Coronary artery (tissue), 2 donors: ENCODE measurements around the gene CFTR.
"Not testable (repeated sequence)": the region's sequence is repeated elsewhere in the genome, so short reads cannot be mapped to it uniquely, and the experiment has no call there.

ENCODE experiments used
- DNase-seq: peaks from one replicate; pipeline ENCODE4 v3.0.0-alpha.2; 2017; ENCODE audit warnings: low spot score
- H3K27ac ChIP-seq, 2 donors: fragments of 200-600 bp; sonication (generic); one replicate each; pipeline ENCODE4 v1.5.1; 2016 to 2019
- H3K4me3 ChIP-seq: fragments of 200-600 bp; sonication (generic); 2 replicates; pipeline ENCODE4 v1.5.1; 2016; ENCODE audit warnings: mild to moderate bottlenecking, moderate library complexity
- TF ChIP-seq, protein P1 (sequence below): fragments of 200-600 bp; sonication (generic); IDR thresholded peaks from one replicate; pipeline ENCODE4 v1.5.1; 2019; ENCODE audit warnings: antibody characterized with exemption

Gene CFTR

DNA sequence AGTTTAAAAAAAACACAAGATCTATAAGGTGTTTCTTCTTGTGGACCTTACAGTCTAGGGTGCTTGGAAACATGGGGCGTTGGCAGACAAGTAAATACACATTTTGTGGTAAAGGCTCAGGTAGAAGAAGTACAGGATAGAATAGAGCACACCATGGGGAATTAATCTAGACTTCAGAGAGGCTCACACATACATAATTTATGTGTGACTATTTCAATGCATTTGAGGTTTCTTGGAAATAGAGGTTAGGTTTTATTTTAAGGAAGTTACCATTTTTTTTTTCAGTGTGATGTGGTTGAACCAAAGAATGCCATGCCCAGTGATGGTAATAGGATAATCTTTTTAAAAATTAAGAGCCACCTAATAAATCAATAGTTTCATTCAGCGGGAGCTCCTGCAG is 12.8 kb downstream of the CFTR start:
- TF ChIP-seq, protein P1, sequence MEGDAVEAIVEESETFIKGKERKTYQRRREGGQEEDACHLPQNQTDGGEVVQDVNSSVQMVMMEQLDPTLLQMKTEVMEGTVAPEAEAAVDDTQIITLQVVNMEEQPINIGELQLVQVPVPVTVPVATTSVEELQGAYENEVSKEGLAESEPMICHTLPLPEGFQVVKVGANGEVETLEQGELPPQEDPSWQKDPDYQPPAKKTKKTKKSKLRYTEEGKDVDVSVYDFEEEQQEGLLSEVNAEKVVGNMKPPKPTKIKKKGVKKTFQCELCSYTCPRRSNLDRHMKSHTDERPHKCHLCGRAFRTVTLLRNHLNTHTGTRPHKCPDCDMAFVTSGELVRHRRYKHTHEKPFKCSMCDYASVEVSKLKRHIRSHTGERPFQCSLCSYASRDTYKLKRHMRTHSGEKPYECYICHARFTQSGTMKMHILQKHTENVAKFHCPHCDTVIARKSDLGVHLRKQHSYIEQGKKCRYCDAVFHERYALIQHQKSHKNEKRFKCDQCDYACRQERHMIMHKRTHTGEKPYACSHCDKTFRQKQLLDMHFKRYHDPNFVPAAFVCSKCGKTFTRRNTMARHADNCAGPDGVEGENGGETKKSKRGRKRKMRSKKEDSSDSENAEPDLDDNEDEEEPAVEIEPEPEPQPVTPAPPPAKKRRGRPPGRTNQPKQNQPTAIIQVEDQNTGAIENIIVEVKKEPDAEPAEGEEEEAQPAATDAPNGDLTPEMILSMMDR, result no peak
- no peak overlapping the region for H3K4me3 ChIP-seq
- DNase-seq, result no peak
- H3K27ac ChIP-seq, result no peak overlapping the region

DNA sequence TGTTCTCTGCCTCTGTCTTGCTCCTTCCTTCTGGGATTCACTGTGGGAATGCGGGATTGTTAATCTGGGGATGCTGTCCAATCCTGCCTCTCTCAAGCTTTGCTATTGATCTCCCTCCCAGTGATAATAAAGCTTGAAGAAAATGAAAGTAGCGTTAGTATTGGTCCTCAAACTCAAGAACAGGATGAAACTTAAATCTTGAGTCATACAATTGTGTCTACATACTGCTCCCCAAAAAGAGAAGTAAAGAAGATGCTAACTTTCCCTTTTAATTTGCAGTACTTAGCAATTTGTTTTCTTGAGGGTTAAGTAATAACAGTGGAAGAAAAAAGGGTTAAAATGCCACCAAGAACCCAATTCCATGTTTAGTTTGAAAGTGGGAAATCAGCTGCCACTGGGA is 13.6 kb downstream of the CFTR start:
- H3K27ac ChIP-seq, result no peak overlapping the region
- DNase-seq, result no peak
- TF ChIP-seq, protein P1, result no peak
- no peak overlapping the region for H3K4me3 ChIP-seq

DNA sequence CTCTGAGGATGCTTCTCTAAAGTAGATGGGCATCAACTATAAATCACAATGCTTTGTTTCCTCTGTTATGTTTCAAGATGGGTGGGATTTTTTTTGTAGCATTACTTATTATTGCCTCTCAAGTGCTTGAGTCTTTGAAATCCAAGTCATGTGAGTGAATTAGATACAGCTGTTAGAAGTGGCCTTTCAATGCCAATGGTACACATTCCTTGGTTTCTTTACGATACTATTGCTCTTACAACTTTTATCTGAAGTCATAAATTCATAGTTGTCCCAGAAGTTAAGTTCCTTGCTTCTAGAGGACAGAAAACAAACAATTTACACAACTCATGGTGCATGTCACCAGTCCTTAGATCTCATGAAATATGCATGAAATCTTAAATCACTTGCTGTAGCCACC is 15.5 kb downstream of the CFTR start:
- Histone ChIP-seq H3K4me3 (no peak overlapping the region), H3K27ac (no peak overlapping the region)
- TF ChIP-seq, protein P1, result no peak
- no peak for DNase-seq

DNA sequence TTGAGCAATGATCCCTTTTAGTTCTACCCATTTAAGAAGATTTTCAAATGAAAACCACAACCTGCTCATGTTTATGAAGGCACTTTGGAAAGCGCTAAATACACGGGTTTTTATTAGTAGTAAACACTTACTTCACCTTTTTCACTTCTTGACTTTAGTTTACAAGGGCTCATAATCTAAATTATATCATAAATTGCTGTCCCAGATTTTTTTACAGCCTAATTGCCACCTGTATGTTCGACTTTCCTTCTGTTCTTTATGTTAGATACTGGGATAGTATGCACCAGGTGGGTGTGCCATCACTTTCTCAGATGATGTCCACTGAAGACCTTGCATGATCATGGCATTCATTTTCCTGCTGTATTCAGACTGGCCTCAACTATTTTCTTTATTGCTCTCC is 22.5 kb downstream of the CFTR start:
- Histone ChIP-seq H3K4me3 (no peak overlapping the region), H3K27ac (no peak overlapping the region)
- TF ChIP-seq, protein P1, result no peak

DNA sequence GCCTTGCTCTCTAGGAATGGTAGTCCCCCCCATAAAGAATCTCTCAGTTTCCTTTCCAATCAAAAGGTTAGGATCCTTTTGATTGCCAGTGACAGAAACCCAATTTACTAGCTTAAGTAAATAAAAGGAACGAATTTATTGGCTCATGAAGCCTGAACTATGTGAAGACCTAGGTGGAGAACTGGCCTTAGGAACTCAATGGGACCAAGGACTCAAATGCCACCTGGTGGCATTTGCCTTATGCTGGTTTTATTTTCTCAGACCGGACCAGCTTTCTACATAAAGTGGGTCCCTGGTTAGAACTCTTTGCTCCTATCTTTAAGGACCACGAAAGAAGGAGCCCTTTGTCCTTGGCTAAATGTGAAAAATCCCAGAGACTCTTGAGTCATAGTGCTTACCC is 25.4 kb downstream of the CFTR start:
- no peak for DNase-seq
- no peak overlapping the region for H3K4me3 ChIP-seq
- TF ChIP-seq, protein P1, result no peak
- H3K27ac ChIP-seq, result no peak overlapping the region

More for the DNA sequence above, 22.5 kb downstream of the CFTR start:
- no peak for DNase-seq

DNA sequence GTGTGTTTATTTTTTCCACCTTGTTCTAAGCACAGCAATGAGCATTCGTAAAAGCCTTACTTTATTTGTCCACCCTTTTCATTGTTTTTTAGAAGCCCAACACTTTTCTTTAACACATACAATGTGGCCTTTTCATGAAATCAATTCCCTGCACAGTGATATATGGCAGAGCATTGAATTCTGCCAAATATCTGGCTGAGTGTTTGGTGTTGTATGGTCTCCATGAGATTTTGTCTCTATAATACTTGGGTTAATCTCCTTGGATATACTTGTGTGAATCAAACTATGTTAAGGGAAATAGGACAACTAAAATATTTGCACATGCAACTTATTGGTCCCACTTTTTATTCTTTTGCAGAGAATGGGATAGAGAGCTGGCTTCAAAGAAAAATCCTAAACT is 28.9 kb downstream of the CFTR start:
- DNase-seq, result no peak
- Histone ChIP-seq H3K4me3 (no peak overlapping the region), H3K27ac (no peak overlapping the region)
- TF ChIP-seq, protein P1, result no peak

DNA sequence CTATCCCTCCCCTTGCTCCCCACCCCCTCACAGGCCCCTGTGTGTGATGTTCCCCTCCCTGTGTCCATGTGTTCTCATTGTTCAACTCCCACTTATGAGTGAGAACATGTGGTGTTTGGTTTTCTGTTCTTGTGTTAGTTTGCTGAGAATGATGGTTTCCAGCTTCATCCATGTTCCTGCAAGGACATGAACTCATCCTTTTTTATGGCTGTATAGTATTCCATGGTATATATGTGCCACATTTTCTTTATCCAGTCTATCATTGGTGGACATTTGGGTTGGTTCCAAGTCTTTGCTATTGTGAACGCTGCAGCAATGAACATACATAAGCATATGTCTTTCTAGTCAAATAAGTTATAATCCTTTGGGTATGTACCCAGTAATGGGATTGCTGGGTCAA is 37.4 kb downstream of the CFTR start:
- DNase-seq, H3K4me3 ChIP-seq, H3K27ac ChIP-seq: not testable (repeated sequence)

DNA sequence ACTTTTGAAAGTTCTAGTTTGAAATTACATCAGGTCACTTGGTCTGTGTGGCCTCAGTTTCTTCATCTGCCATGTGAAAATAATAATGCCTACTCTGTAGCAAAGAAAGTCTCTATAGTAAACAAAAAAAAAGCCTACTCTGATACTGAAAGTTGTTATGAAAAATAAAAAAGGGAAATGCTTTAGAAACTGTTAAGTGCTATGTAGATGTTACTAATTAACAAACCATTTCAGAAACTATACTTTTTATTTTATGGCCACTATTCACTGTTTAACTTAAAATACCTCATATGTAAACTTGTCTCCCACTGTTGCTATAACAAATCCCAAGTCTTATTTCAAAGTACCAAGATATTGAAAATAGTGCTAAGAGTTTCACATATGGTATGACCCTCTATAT is 50.6 kb downstream of the CFTR start:
- TF ChIP-seq, protein P1, result no peak
- H3K4me3 ChIP-seq, result no peak overlapping the region
- no peak for DNase-seq
- no peak overlapping the region for H3K27ac ChIP-seq
